Measurements from ENCODE around the gene TCFL5.

Gene TCFL5

DNA sequence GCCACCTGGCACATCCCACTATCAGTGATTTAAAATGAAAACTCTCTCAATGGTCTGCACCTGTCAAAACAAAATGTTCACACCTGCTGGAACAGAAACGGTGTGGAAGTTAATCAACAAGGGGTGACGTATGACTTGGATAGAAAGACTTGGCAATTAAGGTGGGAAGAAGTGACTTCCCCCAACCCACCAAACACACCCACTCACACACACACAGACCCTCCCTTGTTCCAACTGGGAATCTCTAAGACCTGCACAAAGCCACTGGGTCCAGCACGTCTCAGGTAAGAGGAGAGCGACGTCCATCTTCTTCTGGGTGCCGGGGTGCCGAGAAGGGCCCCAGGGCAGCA is 25.1 kb upstream of the TCFL5 start:
- DNase-seq (no peak), ATAC-seq (ENCODE audit: insufficient read depth, low read depth) (no peak)
- no peak overlapping the region for H3K27ac ChIP-seq (ENCODE audit: low read length)
- no peaks in the 10 kb centered on the region for H3K79me2 ChIP-seq (ENCODE audit: insufficient read depth, low read length)
- TF ChIP-seq, protein P1, sequence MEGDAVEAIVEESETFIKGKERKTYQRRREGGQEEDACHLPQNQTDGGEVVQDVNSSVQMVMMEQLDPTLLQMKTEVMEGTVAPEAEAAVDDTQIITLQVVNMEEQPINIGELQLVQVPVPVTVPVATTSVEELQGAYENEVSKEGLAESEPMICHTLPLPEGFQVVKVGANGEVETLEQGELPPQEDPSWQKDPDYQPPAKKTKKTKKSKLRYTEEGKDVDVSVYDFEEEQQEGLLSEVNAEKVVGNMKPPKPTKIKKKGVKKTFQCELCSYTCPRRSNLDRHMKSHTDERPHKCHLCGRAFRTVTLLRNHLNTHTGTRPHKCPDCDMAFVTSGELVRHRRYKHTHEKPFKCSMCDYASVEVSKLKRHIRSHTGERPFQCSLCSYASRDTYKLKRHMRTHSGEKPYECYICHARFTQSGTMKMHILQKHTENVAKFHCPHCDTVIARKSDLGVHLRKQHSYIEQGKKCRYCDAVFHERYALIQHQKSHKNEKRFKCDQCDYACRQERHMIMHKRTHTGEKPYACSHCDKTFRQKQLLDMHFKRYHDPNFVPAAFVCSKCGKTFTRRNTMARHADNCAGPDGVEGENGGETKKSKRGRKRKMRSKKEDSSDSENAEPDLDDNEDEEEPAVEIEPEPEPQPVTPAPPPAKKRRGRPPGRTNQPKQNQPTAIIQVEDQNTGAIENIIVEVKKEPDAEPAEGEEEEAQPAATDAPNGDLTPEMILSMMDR (IDR thresholded peaks at IDR 0.05; ENCODE audit: borderline replicate concordance, extremely low read depth, low read length, poor library complexity, severe bottlenecking), result no peak
- TF ChIP-seq EZH2 (IDR thresholded peaks at IDR 0.05; ENCODE audit: borderline replicate concordance, low read depth, low read length, severe bottlenecking), result no peak
- no peak overlapping the region for H3K4me2 ChIP-seq (ENCODE audit: insufficient read depth, low read length)
- H2AFZ ChIP-seq (ENCODE audit: low read depth, low read length), result no peak overlapping the region
- H3K4me3 ChIP-seq (ENCODE audit: low read depth in 1 of 2, low read length in 2 of 2), result no peak overlapping the region
- no peak overlapping the region for H3K9ac ChIP-seq (ENCODE audit: low read depth, low read length)
- H3K9me3 ChIP-seq (ENCODE audit: insufficient read depth, low read length, severe bottlenecking), result no peaks in the 10 kb centered on the region
- peaks cover 71% of the 10 kb centered on the region for H3K36me3 ChIP-seq (ENCODE audit: insufficient read depth, low read length)
- H3K27me3 ChIP-seq (ENCODE audit: insufficient read depth, low read length, poor library complexity), result no peaks in the 10 kb centered on the region
- no peaks in the 10 kb centered on the region for H3K4me1 ChIP-seq (ENCODE audit: insufficient read depth, low read length)
- peaks cover 18% of the 10 kb centered on the region for H4K20me1 ChIP-seq (ENCODE audit: insufficient read depth, low read length)

DNA sequence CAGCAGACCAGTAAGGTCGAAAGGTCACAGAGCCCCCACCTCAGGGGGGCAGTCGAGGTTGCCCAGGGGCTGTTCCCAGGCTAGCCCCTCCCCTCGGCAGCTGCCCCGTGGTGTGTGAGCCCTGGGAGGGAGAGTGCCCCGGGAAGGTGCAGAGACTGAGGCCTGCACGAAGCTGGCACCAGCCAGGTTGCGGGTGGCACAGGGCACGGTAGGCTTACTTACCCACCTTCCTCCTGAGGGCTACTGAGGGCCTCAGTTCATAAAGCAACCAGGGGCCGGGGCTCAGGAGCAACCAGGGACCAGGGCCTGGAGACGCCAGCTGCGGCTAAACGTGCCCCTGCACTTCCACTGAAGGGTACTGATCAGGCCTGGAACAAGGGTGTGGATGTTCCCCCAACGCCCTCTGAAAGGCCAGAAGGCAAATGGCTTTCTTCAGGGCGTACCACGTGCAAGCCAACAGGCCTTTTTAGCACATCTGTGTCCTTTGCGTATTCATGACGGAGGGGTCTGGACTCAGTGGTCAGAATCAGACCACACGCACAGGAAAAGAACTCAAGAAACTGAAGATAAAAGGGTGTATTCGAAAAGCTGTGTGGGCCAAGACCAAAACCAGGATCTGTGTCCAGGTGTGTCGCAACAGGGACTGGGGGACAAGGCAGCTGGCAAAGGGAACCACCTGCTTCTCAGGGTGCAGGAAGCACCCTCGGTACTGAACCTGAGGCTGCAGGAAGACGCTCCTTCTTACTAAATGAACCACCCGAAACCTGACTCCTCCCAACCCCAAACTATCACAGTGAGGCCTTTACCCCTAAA is 24.5 kb upstream of the TCFL5 start:
- Histone ChIP-seq H3K4me3 (ENCODE audit: low read depth in 1 of 2, low read length in 2 of 2) (no peak overlapping the region), H2AFZ (ENCODE audit: low read depth, low read length) (no peak overlapping the region), H3K36me3 (ENCODE audit: insufficient read depth, low read length) (peaks cover 71% of the 10 kb centered on the region), H3K4me1 (ENCODE audit: insufficient read depth, low read length) (no peaks in the 10 kb centered on the region), H3K9ac (ENCODE audit: low read depth, low read length) (no peak overlapping the region), H3K27ac (ENCODE audit: low read length) (no peak overlapping the region), H3K9me3 (ENCODE audit: insufficient read depth, low read length, severe bottlenecking) (no peaks in the 10 kb centered on the region), H3K4me2 (ENCODE audit: insufficient read depth, low read length) (no peak overlapping the region), H3K27me3 (ENCODE audit: insufficient read depth, low read length, poor library complexity) (no peaks in the 10 kb centered on the region), H4K20me1 (ENCODE audit: insufficient read depth, low read length) (peaks cover 18% of the 10 kb centered on the region), H3K79me2 (ENCODE audit: insufficient read depth, low read length) (no peaks in the 10 kb centered on the region)
- DNase-seq, result no peak
- TF ChIP-seq, protein P1 (IDR thresholded peaks at IDR 0.05; ENCODE audit: borderline replicate concordance, extremely low read depth, low read length, poor library complexity, severe bottlenecking), result no peak
- no peak for TF ChIP-seq EZH2 (IDR thresholded peaks at IDR 0.05; ENCODE audit: borderline replicate concordance, low read depth, low read length, severe bottlenecking)
- ATAC-seq (ENCODE audit: insufficient read depth, low read depth), result no peak

DNA sequence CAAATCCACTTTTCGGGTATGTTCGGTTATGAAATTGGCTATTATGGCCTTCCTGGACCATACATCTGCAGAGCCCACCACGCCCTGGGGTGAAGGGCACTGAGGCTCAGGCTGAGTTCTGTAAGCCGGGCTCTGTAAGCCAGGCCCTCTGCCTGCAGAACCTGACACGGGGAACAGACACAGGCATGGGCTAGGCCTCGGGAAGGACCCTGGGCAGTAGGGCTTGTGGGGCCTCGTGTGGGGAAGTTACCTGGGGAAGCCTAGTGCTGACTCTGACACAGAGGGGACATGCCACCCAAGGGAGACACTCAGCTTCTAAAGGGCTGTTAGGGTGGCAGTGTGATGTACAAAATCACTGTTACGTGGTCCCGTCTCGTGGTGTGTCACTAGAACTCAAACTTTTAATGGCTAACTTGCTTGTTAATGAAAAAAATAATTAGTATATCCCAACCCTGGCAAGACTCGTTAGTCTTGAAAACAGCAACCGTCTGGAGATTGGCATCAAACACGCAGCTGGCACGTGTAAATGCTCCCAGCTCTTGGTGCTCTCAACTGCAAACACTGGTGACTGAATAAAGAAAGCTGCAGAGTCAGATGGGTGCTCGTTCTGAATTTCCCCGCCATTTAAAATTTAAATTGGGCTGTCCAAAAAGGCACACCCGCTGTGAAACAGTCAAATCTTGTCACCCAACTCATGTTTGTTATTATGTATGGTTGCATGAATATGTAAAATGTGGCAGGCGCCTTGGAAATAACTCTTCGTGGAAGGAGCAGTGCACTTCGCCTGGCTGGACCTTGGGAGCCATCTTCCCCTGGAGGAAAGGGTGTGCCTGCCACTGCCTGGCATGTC is 23.6 kb upstream of the TCFL5 start:
- H3K4me1 ChIP-seq (ENCODE audit: insufficient read depth, low read length), result no peaks in the 10 kb centered on the region
- no peak overlapping the region for H2AFZ ChIP-seq (ENCODE audit: low read depth, low read length)
- H3K79me2 ChIP-seq (ENCODE audit: insufficient read depth, low read length), result no peaks in the 10 kb centered on the region
- peaks cover 71% of the 10 kb centered on the region for H3K36me3 ChIP-seq (ENCODE audit: insufficient read depth, low read length)
- TF ChIP-seq, protein P1 (IDR thresholded peaks at IDR 0.05; ENCODE audit: borderline replicate concordance, extremely low read depth, low read length, poor library complexity, severe bottlenecking), result no peak
- H3K27me3 ChIP-seq (ENCODE audit: insufficient read depth, low read length, poor library complexity), result no peaks in the 10 kb centered on the region
- H3K27ac ChIP-seq (ENCODE audit: low read length), result no peak overlapping the region
- DNase-seq, result no peak
- H3K9ac ChIP-seq (ENCODE audit: low read depth, low read length), result no peak overlapping the region
- no peaks in the 10 kb centered on the region for H3K9me3 ChIP-seq (ENCODE audit: insufficient read depth, low read length, severe bottlenecking)
- no peak for ATAC-seq (ENCODE audit: insufficient read depth, low read depth)
- H3K4me3 ChIP-seq (ENCODE audit: low read depth in 1 of 2, low read length in 2 of 2), result no peak overlapping the region
- H4K20me1 ChIP-seq (ENCODE audit: insufficient read depth, low read length), result peaks cover 23% of the 10 kb centered on the region
- H3K4me2 ChIP-seq (ENCODE audit: insufficient read depth, low read length), result no peak overlapping the region

Data from DND-41 (cell line).